Measurements from ENCODE around the gene ICAM1. TPM values are rescaled to one million over a fixed set of nuclear protein-coding genes. Genes with fewer than 3 reads are reported as not detected.

Gene ICAM1
- total RNA-seq, 1 donor from 2014 or later = 31.8 TPM

DNA sequence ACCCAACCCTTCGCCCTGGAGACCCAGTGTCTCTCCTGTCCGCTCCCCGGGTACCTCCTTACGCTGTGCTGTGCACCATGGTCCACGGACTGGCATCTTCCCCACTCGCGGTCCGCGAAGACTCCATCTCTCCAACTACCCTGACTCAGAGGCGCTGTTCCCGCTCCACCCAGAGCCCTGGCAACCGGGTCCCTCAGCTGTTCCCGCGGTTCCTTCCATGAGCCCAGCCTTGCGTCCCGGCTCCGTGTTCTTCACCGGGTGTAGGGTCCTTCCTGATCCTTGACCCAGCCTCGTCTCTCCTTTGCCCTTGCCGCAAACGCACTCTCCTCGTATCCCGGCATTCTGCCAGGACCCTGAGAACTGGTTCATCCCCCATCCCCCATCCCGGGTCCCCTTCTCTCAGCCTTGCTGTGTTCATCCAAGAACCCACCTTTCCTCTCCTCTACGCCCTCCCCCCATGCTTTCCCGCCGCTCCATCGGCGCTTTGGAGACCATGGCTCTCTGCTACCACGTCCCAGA is 19.5 kb downstream of the ICAM1 start:
- TF ChIP-seq, protein P1, sequence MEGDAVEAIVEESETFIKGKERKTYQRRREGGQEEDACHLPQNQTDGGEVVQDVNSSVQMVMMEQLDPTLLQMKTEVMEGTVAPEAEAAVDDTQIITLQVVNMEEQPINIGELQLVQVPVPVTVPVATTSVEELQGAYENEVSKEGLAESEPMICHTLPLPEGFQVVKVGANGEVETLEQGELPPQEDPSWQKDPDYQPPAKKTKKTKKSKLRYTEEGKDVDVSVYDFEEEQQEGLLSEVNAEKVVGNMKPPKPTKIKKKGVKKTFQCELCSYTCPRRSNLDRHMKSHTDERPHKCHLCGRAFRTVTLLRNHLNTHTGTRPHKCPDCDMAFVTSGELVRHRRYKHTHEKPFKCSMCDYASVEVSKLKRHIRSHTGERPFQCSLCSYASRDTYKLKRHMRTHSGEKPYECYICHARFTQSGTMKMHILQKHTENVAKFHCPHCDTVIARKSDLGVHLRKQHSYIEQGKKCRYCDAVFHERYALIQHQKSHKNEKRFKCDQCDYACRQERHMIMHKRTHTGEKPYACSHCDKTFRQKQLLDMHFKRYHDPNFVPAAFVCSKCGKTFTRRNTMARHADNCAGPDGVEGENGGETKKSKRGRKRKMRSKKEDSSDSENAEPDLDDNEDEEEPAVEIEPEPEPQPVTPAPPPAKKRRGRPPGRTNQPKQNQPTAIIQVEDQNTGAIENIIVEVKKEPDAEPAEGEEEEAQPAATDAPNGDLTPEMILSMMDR (IDR thresholded peaks at IDR 0.05) = no peak
- H3K27me3 Mint-ChIP-seq (ENCODE audit: unreplicated experiment) = peaks cover 63% of the 10 kb centered on the region
- H3K9me3 Mint-ChIP-seq (ENCODE audit: unreplicated experiment) = no peaks in the 10 kb centered on the region
- H3K36me3 Mint-ChIP-seq (ENCODE audit: unreplicated experiment) = peaks cover 4% of the 10 kb centered on the region
- peak overlapping the region; percentile 72 for H3K4me3 Mint-ChIP-seq (ENCODE audit: unreplicated experiment)
- no peak overlapping the region for H3K27ac Mint-ChIP-seq (ENCODE audit: unreplicated experiment)
- H3K4me1 Mint-ChIP-seq (ENCODE audit: unreplicated experiment) = peaks cover 47% of the 10 kb centered on the region
- DNase-seq (ENCODE audit: extremely low spot score, unreplicated experiment) = no peak

DNA sequence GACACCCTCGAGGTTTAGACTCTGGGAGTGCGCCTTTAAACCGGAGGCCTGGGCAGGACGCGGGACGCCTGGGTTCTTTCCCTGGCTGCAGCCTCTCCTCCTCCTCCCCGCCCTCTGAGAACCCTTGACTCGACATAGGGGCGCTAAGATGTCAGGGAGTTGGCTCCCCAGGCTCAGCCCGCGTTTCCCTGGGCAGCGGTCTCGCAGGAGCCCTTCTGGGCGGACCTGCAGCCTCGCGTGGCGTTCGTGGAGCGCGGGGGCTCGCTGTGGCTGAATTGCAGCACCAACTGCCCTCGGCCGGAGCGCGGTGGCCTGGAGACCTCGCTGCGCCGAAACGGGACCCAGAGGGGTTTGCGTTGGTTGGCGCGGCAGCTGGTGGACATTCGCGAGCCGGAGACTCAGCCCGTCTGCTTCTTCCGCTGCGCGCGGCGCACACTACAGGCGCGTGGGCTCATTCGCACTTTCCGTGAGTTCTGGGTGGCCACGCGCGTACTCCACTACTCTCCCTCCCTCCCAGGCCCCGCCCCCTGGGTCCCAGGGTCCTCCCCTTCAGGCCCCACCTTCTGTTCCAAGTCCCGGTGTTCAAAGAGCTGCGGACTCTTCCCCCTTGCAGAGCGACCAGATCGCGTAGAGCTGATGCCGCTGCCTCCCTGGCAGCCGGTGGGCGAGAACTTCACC is 20.1 kb downstream of the ICAM1 start:
- DNase-seq (ENCODE audit: extremely low spot score, unreplicated experiment) = peak; percentile 83
- TF ChIP-seq, protein P1 (IDR thresholded peaks at IDR 0.05) = no peak
- no peak overlapping the region for H3K27ac Mint-ChIP-seq (ENCODE audit: unreplicated experiment)
- H3K4me3 Mint-ChIP-seq (ENCODE audit: unreplicated experiment) = peak overlapping the region; percentile 72
- no peaks in the 10 kb centered on the region for H3K9me3 Mint-ChIP-seq (ENCODE audit: unreplicated experiment)
- peaks cover 68% of the 10 kb centered on the region for H3K27me3 Mint-ChIP-seq (ENCODE audit: unreplicated experiment)
- peaks cover 2% of the 10 kb centered on the region for H3K36me3 Mint-ChIP-seq (ENCODE audit: unreplicated experiment)
- H3K4me1 Mint-ChIP-seq (ENCODE audit: unreplicated experiment) = peaks cover 52% of the 10 kb centered on the region

DNA sequence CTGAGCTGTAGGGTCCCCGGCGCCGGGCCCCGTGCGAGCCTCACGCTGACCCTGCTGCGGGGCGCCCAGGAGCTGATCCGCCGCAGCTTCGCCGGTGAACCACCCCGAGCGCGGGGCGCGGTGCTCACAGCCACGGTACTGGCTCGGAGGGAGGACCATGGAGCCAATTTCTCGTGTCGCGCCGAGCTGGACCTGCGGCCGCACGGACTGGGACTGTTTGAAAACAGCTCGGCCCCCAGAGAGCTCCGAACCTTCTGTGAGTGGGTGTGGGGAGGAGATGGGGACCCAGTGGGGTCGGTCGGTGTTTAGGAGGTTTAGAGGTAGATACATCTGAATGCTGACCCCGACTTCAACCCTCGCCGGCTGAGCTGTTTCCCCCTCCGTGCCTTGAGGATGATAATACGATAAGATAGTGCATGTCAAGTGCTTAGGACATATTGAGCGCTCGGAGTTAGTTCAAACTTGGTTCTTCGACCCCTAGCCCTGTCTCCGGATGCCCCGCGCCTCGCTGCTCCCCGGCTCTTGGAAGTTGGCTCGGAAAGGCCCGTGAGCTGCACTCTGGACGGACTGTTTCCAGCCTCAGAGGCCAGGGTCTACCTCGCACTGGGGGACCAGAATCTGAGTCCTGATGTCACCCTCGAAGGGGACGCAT is 20.8 kb downstream of the ICAM1 start:
- Mint-ChIP-seq H3K4me1 (ENCODE audit: unreplicated experiment) (peaks cover 52% of the 10 kb centered on the region), H3K36me3 (ENCODE audit: unreplicated experiment) (peaks cover 2% of the 10 kb centered on the region), H3K27ac (ENCODE audit: unreplicated experiment) (no peak overlapping the region), H3K9me3 (ENCODE audit: unreplicated experiment) (no peaks in the 10 kb centered on the region), H3K27me3 (ENCODE audit: unreplicated experiment) (peaks cover 70% of the 10 kb centered on the region), H3K4me3 (ENCODE audit: unreplicated experiment) (peak overlapping the region; percentile 72)
- TF ChIP-seq, protein P1 (IDR thresholded peaks at IDR 0.05) = no peak
- DNase-seq (ENCODE audit: extremely low spot score, unreplicated experiment) = peak; percentile 83

DNA sequence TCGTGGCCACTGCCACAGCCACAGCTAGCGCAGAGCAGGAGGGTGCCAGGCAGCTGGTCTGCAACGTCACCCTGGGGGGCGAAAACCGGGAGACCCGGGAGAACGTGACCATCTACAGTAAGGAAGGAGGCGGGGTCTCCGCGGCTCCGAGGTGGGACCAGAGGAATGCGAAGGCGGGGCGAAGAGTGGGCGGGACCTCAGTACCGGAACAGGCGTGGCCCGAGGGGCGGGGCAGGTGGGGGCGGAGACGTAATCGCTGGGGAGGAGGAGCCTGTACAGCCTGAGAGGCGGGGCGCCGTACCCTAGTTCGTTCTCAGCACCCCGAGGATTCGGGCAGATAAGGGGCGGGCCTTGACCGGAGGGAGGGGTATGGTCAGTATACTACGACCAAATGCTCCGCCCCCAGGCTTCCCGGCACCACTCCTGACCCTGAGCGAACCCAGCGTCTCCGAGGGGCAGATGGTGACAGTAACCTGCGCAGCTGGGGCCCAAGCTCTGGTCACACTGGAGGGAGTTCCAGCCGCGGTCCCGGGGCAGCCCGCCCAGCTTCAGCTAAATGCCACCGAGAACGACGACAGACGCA is 21.4 kb downstream of the ICAM1 start:
- Mint-ChIP-seq H3K36me3 (ENCODE audit: unreplicated experiment) (peaks cover 2% of the 10 kb centered on the region), H3K4me1 (ENCODE audit: unreplicated experiment) (peaks cover 49% of the 10 kb centered on the region), H3K4me3 (ENCODE audit: unreplicated experiment) (peak overlapping the region; percentile 72), H3K27ac (ENCODE audit: unreplicated experiment) (no peak overlapping the region), H3K27me3 (ENCODE audit: unreplicated experiment) (peaks cover 72% of the 10 kb centered on the region), H3K9me3 (ENCODE audit: unreplicated experiment) (no peaks in the 10 kb centered on the region)
- DNase-seq (ENCODE audit: extremely low spot score, unreplicated experiment) = peak; percentile 88
- TF ChIP-seq, protein P1 (IDR thresholded peaks at IDR 0.05) = no peak
